Keratinocyte (primary cell): Measurements from ENCODE around the gene PDZD2. TPM values are rescaled to one million over a fixed set of nuclear protein-coding genes. Genes with fewer than 3 reads are reported as not detected.

Experiments used
- DNase-seq: peaks from one replicate; pipeline ENCODE4 v3.0.0-alpha.2; 2011; ENCODE audit warnings: low read depth, missing footprints, low spot score
- FAIRE-seq: peaks from 2 replicates; lab custom pipeline; 2011; peaks lifted over from hg19 to GRCh38; lab: Jason Lieb, UNC
- H2AFZ ChIP-seq: 2 replicates; pipeline ENCODE4 v1.6.0; 2012; ENCODE audit warnings: low read length, control low read depth, inconsistent platforms; ENCODE audit not compliant: control insufficient read depth
- H3K27ac ChIP-seq: 2 replicates; pipeline ENCODE4 v1.5.1; 2011; ENCODE audit warnings: low read length; ENCODE audit not compliant: control insufficient read depth, insufficient read depth
- H3K27me3 ChIP-seq: 3 replicates; pipeline ENCODE4 v1.6.0; 2011; ENCODE audit warnings: low read length; ENCODE audit not compliant: control insufficient read depth, insufficient read depth; ENCODE audit errors: extremely low read depth
- H3K36me3 ChIP-seq, 2 experiments: 2 replicates in 1 of 2; 3 replicates in 1 of 2; pipeline ENCODE4 v1.5.1; 2011; ENCODE audit warnings: low read length in 2 of 2, mild to moderate bottlenecking in 1 of 2; ENCODE audit not compliant: control insufficient read depth in 2 of 2, insufficient read depth in 2 of 2; ENCODE audit errors: extremely low read depth in 1 of 2
- H3K4me1 ChIP-seq: 3 replicates; pipeline ENCODE4 v1.5.1; 2011; ENCODE audit warnings: low read length; ENCODE audit not compliant: control insufficient read depth, insufficient read depth; ENCODE audit errors: extremely low read depth
- H3K4me2 ChIP-seq: 3 replicates; pipeline ENCODE4 v1.6.0; 2011; ENCODE audit warnings: low read depth, low read length; ENCODE audit not compliant: control insufficient read depth, insufficient read depth; ENCODE audit errors: extremely low read depth
- H3K4me3 ChIP-seq, 3 experiments: fragments of 200-600 bp in 1 of 3; sonication (generic) in 1 of 3; 2 replicates in 2 of 3; 3 replicates in 1 of 3; pipeline ENCODE4 v1.5.1; 2011 to 2016; ENCODE audit warnings: low read length in 3 of 3, mild to moderate bottlenecking in 3 of 3, control low read depth in 2 of 3, inconsistent platforms in 1 of 3, low read depth in 1 of 3, mixed read lengths in 1 of 3, mixed run types in 1 of 3, moderate library complexity in 1 of 3; ENCODE audit not compliant: control insufficient read depth in 2 of 3, insufficient read depth in 2 of 3; ENCODE audit errors: extremely low read depth in 1 of 3
- H3K79me2 ChIP-seq: 2 replicates; pipeline ENCODE4 v1.6.0; 2012; ENCODE audit warnings: low read length; ENCODE audit not compliant: control insufficient read depth, insufficient read depth
- H3K9ac ChIP-seq: 3 replicates; pipeline ENCODE4 v1.6.0; 2011; ENCODE audit warnings: low read length; ENCODE audit not compliant: control insufficient read depth, insufficient read depth; ENCODE audit errors: extremely low read depth
- H3K9me1 ChIP-seq: 3 replicates; pipeline ENCODE4 v1.6.0; 2011; ENCODE audit warnings: low read length; ENCODE audit not compliant: control insufficient read depth, insufficient read depth; ENCODE audit errors: extremely low read depth
- H3K9me3 ChIP-seq: 2 replicates; pipeline ENCODE4 v1.5.1; 2012; ENCODE audit warnings: low read depth, low read length; ENCODE audit not compliant: control insufficient read depth
- H4K20me1 ChIP-seq: 3 replicates; pipeline ENCODE4 v1.6.0; 2011; ENCODE audit warnings: low read length; ENCODE audit not compliant: control insufficient read depth, insufficient read depth; ENCODE audit errors: extremely low read depth
- EZH2 ChIP-seq: IDR thresholded peaks from one replicate; pipeline ENCODE4 v1.6.1; 2012; ENCODE audit warnings: inconsistent platforms, mild to moderate bottlenecking, low read length, moderate library complexity
- dilution Hi-C: fragments of 300-500 bp; cut with MboI; formaldehyde crosslinking; loops from one replicate; pipeline ENCODE4 v1.7.0; 2020; ENCODE audit warnings: low sequenced_read_pairs; ENCODE audit not compliant: extremely low pct_ligation_motif_present
- polyA plus RNA-seq, 5 experiments: library from polyadenylated mRNA; depleted of rRNA in 3 of 5; stranded (reverse) in 3 of 5; stranded (forward) in 1 of 5; unstranded in 1 of 5; fragments of >200 nt; gene quantifications; 1 replicate in 1 of 5; 2 replicates in 3 of 5; 3 replicates in 1 of 5; pipeline versions ENCODE4 v1.2.1 to v1.2.3, GENCODE V29; 2011 to 2012; ENCODE audit warnings: missing spikeins in 2 of 5, low read depth in 1 of 5, low replicate concordance in 1 of 5
- TF ChIP-seq, protein P1 (sequence below), 3 experiments: IDR thresholded peaks in 1 of 3; conservative IDR thresholded peaks in 1 of 3; optimal IDR thresholded peaks in 1 of 3; 2 replicates in 2 of 3; 3 replicates in 1 of 3; pipeline versions ENCODE3 to v1.5.1; 2011; ENCODE audit warnings: low read length in 3 of 3, mild to moderate bottlenecking in 3 of 3, moderate library complexity in 2 of 3, control low read depth in 1 of 3, inconsistent platforms in 1 of 3; ENCODE audit not compliant: insufficient read depth in 2 of 3; ENCODE audit errors: extremely low read depth in 1 of 3

Gene PDZD2
- polyA plus RNA-seq, 1 donor (not counting 4 experiments of a cell fraction or from before 2014, with no cell fraction given), result 7.3 TPM

DNA sequence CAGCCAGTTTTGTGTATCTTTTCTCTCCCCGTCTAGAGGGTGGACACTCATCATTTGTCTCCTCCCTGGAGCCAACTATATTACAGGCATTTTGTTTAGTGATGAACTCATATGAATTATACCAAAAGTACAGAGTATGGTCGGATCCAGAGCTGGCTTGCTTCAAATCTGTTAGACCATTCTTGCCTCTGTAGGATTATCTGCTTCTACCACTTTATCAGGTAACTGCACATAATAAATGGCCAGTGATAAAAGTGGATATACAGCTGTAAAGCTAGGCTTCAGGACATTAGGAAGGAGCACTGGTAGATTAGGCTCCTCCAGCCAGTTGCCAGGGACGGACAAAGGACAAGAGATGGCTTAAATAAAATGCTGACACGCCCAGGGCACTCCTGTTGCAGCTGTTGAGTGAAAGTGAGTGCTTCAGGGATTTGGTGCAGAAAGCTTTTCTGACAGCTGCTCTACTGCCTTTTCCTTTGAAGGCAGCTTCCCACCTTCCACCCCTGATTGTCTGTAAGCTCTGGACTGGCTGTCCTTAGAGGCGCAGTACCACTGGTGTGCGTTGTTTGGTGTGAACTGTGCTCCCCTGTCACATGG lies 259.2 kb downstream of the PDZD2 start:
- Histone ChIP-seq H3K9ac (no peak overlapping the region), H3K79me2 (no peaks in the 10 kb centered on the region), H3K4me3 (no peak overlapping the region), H3K27ac (no peak overlapping the region), H4K20me1 (no peaks in the 10 kb centered on the region), H3K36me3 (no peaks in the 10 kb centered on the region), H3K9me1 (no peaks in the 10 kb centered on the region), H3K27me3 (no peaks in the 10 kb centered on the region), H3K4me1 (no peaks in the 10 kb centered on the region), H3K9me3 (no peaks in the 10 kb centered on the region), H3K4me2 (no peak overlapping the region), H2AFZ (no peak overlapping the region)
- FAIRE-seq (no peak), DNase-seq (no peak)
- dilution Hi-C loops, result no loop called here
- TF ChIP-seq EZH2, result no peak
- TF ChIP-seq, protein P1, sequence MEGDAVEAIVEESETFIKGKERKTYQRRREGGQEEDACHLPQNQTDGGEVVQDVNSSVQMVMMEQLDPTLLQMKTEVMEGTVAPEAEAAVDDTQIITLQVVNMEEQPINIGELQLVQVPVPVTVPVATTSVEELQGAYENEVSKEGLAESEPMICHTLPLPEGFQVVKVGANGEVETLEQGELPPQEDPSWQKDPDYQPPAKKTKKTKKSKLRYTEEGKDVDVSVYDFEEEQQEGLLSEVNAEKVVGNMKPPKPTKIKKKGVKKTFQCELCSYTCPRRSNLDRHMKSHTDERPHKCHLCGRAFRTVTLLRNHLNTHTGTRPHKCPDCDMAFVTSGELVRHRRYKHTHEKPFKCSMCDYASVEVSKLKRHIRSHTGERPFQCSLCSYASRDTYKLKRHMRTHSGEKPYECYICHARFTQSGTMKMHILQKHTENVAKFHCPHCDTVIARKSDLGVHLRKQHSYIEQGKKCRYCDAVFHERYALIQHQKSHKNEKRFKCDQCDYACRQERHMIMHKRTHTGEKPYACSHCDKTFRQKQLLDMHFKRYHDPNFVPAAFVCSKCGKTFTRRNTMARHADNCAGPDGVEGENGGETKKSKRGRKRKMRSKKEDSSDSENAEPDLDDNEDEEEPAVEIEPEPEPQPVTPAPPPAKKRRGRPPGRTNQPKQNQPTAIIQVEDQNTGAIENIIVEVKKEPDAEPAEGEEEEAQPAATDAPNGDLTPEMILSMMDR (optimal IDR thresholded peaks at IDR 0.05 in 1 of 3, IDR thresholded peaks at IDR 0.05 in 1 of 3, conservative IDR thresholded peaks at IDR 0.05 in 1 of 3; ENCODE audit: extremely low read depth in 1 of 3, insufficient read depth in 2 of 3, low read length in 3 of 3), result no peak

DNA sequence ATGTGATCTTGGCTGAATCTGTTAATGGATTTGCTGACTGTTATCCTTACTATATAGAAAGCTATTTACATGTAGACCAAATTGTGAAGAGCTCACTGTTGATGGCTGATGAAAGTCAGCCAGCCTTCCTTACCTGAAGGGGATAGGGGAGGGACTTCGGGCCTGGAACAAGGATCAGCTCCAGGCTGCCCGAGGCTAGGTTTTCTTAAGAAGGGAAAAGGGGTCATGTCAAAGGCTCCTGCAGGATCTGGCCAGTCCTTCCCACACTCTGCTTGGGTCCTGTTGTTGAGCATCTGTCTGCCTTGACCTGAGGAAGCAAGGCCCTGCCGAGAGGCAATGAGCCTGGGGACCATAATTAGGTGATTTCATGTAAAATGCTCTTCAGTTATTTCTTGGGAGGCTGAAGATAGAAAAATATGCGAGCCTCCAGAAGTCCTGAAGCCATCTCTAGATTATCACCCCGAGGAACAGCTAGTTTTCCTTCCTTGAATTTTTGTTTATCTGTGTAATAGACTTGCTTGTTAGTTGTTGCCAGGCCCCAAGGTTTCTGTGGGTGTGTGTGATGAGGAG lies 261.4 kb downstream of the PDZD2 start:
- H3K4me3 ChIP-seq, result no peak overlapping the region
- DNase-seq, result no peak
- no peaks in the 10 kb centered on the region for H3K4me1 ChIP-seq
- FAIRE-seq, result no peak
- dilution Hi-C loops, result no loop called here
- no peaks in the 10 kb centered on the region for H4K20me1 ChIP-seq
- H3K9me3 ChIP-seq, result no peaks in the 10 kb centered on the region
- no peak overlapping the region for H3K4me2 ChIP-seq
- H3K36me3 ChIP-seq, result no peaks in the 10 kb centered on the region
- H3K27ac ChIP-seq, result no peak overlapping the region
- H3K9me1 ChIP-seq, result no peaks in the 10 kb centered on the region
- H2AFZ ChIP-seq, result no peak overlapping the region
- TF ChIP-seq, protein P1 (optimal IDR thresholded peaks at IDR 0.05 in 1 of 3, IDR thresholded peaks at IDR 0.05 in 1 of 3, conservative IDR thresholded peaks at IDR 0.05 in 1 of 3; ENCODE audit: extremely low read depth in 1 of 3, insufficient read depth in 2 of 3, low read length in 3 of 3), result no peak
- no peak for TF ChIP-seq EZH2
- H3K79me2 ChIP-seq, result no peaks in the 10 kb centered on the region
- H3K27me3 ChIP-seq, result no peaks in the 10 kb centered on the region
- H3K9ac ChIP-seq, result no peak overlapping the region
